Measurements from ENCODE around the gene RRP9.
A peak's percentile ranks its signal among the peaks of the same experiment; 100 is the strongest.

Gene RRP9

GRCh38 chr3:51984269-51984647 lies 42.6 kb upstream of the RRP9 start:
- TF ChIP-seq CTCF (IDR thresholded peaks at IDR 0.05; ENCODE audit: insufficient read depth, low read depth, low read length, missing control alignments): no peak
- peak overlapping the region; percentile 65 for H3K4me3 ChIP-seq (ENCODE audit: low read length)
- DNase-seq (ENCODE audit: low read depth): no peak

GRCh38 chr3:51983578-51984268 lies 42.0 kb upstream of the RRP9 start:
- no peak for TF ChIP-seq CTCF (IDR thresholded peaks at IDR 0.05; ENCODE audit: insufficient read depth, low read depth, low read length, missing control alignments)
- no peak for DNase-seq (ENCODE audit: low read depth)
- peak overlapping the region; percentile 65 for H3K4me3 ChIP-seq (ENCODE audit: low read length)

- peak; percentile 91 for DNase-seq (ENCODE audit: low read depth)
- no peak for TF ChIP-seq CTCF (IDR thresholded peaks at IDR 0.05; ENCODE audit: insufficient read depth, low read depth, low read length, missing control alignments)
- H3K4me3 ChIP-seq (ENCODE audit: low read length): peak within 1 kb of the TSS; percentile 65
Observed at GRCh38 chr3:51982838-51983577, 41.3 kb upstream of the RRP9 start, which contains the start of gene ACY1. Gene ACY1, plus strand, starts transcription at chr3:51983535. Its CDS starts 530 bp downstream, at chr3:51984065.

- TF ChIP-seq CTCF (IDR thresholded peaks at IDR 0.05; ENCODE audit: insufficient read depth, low read depth, low read length, missing control alignments): peak; percentile 59
- peak; percentile 36 for DNase-seq (ENCODE audit: low read depth)
- H3K4me3 ChIP-seq (ENCODE audit: low read length): peak overlapping the region; percentile 65
Observed at GRCh38 chr3:51982352-51982837, 40.7 kb upstream of the RRP9 start.

- H3K4me3 ChIP-seq (ENCODE audit: low read length): no peak overlapping the region
- no peak for TF ChIP-seq CTCF (IDR thresholded peaks at IDR 0.05; ENCODE audit: insufficient read depth, low read depth, low read length, missing control alignments)
- DNase-seq (ENCODE audit: low read depth): no peak
Observed at GRCh38 chr3:51980253-51980652, 38.5 kb upstream of the RRP9 start.

- H3K4me3 ChIP-seq (ENCODE audit: low read length): no peak overlapping the region
- TF ChIP-seq CTCF (IDR thresholded peaks at IDR 0.05; ENCODE audit: insufficient read depth, low read depth, low read length, missing control alignments): no peak
- DNase-seq (ENCODE audit: low read depth): no peak
Observed at GRCh38 chr3:51978143-51978502, 36.4 kb upstream of the RRP9 start.

Data from epithelial cell of esophagus (primary cell).